HepG2 (cell line): ENCODE measurements around the gene GSTT2. TPM values are rescaled to one million over a fixed set of nuclear protein-coding genes. Genes with fewer than 3 reads are reported as not detected.

Experiments
- ATAC-seq: fragments of 200-7000 bp; cut with Tn5 transposase; 3 replicates; pipeline ENCODE4 v1.9.1; 2020; ENCODE audit warnings: mild to moderate bottlenecking, moderate library complexity
- BruUV-seq: library from RNA; stranded (reverse); fragments of 400-500 nt; replicated peaks from 2 replicates; lab custom pipeline; 2021; lab: Mats Ljungman, UMichigan
- CTCF ChIA-PET: fragments of 300-600 bp; formaldehyde crosslinking; extraction: SDS; loops from one replicate; lab custom pipeline; 2021; ENCODE audit warnings: low total read pairs, inconsistent platforms, low intra/inter-chr PET ratio; lab: Yijun Ruan, JAX
- POLR2A ChIA-PET: fragments of 350-600 bp; sonication (Branson Sonifier 250); formaldehyde crosslinking; loops from one replicate; lab custom pipeline; 2020; ENCODE audit warnings: antibody characterized with exemption, inconsistent platforms; lab: Yijun Ruan, JAX
- DNase-seq: peaks from one replicate; pipeline ENCODE4 v3.0.0-alpha.2; 2015; ENCODE audit warnings: low spot score
- FAIRE-seq: peaks from 3 replicates; lab custom pipeline; 2011; peaks lifted over from hg19 to GRCh38; lab: Jason Lieb, UNC
- H2AFZ ChIP-seq: one replicate; pipeline ENCODE4 v1.6.1; 2011; ENCODE audit warnings: low read length, inconsistent platforms
- H3K27ac ChIP-seq: fragments of 300-600 bp; 3 replicates; pipeline ENCODE4 v1.8.0; 2011; ENCODE audit warnings: mixed run types, mild to moderate bottlenecking, mixed read lengths, low read length, inconsistent platforms; ENCODE audit not compliant: insufficient read depth; ENCODE audit errors: extremely low read length
- H3K27me3 ChIP-seq, 2 experiments: fragments of 200-600 bp in 1 of 2; 2 replicates in 1 of 2; 3 replicates in 1 of 2; pipeline versions ENCODE4 v1.6.0 to v1.8.0; 2011; ENCODE audit warnings: low read length in 2 of 2, mild to moderate bottlenecking in 2 of 2, moderate library complexity in 2 of 2, inconsistent platforms in 1 of 2; ENCODE audit not compliant: insufficient read depth in 2 of 2, control insufficient read depth in 1 of 2
- H3K36me3 ChIP-seq, 2 experiments: fragments of 200-600 bp in 1 of 2; replicated peaks in 1 of 2; 2 replicates in 1 of 2; 3 replicates in 1 of 2; pipeline versions ENCODE4 v1.5.1 to v1.8.0; 2011; ENCODE audit warnings: low read length in 2 of 2, inconsistent platforms in 1 of 2; ENCODE audit not compliant: insufficient read depth in 2 of 2, control insufficient read depth in 1 of 2
- H3K4me1 ChIP-seq: 2 replicates; pipeline ENCODE4 v1.5.1; 2012; ENCODE audit warnings: low read length, inconsistent platforms; ENCODE audit not compliant: insufficient read depth
- H3K4me2 ChIP-seq: 2 replicates; pipeline ENCODE4 v1.6.0; 2011; ENCODE audit warnings: low read depth, low read length, inconsistent platforms
- H3K4me3 ChIP-seq, 3 experiments: fragments of 200-600 bp in 1 of 3; sonication (generic), shearing (Covaris generic) in 1 of 3; replicated peaks in 1 of 3; 2 replicates each; pipeline ENCODE4 v1.5.1; 2011 to 2016; ENCODE audit warnings: low read length in 3 of 3, inconsistent platforms in 2 of 3, low read depth in 2 of 3, mild to moderate bottlenecking in 2 of 3, control low read depth in 1 of 3, mixed read lengths in 1 of 3; ENCODE audit not compliant: insufficient read depth in 1 of 3
- H3K79me2 ChIP-seq: one replicate; pipeline ENCODE4 v1.6.1; 2011; ENCODE audit warnings: low read length, inconsistent platforms; ENCODE audit not compliant: insufficient read depth
- H3K9ac ChIP-seq: 2 replicates; pipeline ENCODE4 v1.6.0; 2011; ENCODE audit warnings: mild to moderate bottlenecking, low read depth, low read length, inconsistent platforms; ENCODE audit not compliant: insufficient read depth
- H3K9me3 ChIP-seq: 2 replicates; pipeline ENCODE4 v1.5.1; 2012; ENCODE audit warnings: mild to moderate bottlenecking, low read length
- H4K20me1 ChIP-seq: 2 replicates; pipeline ENCODE4 v1.6.0; 2011; ENCODE audit warnings: inconsistent platforms, mild to moderate bottlenecking, low read length, moderate library complexity; ENCODE audit not compliant: insufficient read depth
- ARNT2 ChIP-seq: sonication (generic); formaldehyde crosslinking; IDR thresholded peaks from 2 replicates; pipeline ENCODE4 v1.8.0; 2022; ENCODE audit warnings: mild to moderate bottlenecking, low read depth, missing genetic modification reagents, moderate library complexity
- FIP1L1 ChIP-seq: fragments of 200-400 bp; formaldehyde crosslinking; IDR thresholded peaks from 2 replicates; pipeline ENCODE4 v1.6.1; 2018; ENCODE audit warnings: low read depth, mild to moderate bottlenecking, low read length, moderate library complexity, borderline replicate concordance; ENCODE audit not compliant: insufficient read depth
- FOXK1 ChIP-seq: sonication (generic); formaldehyde crosslinking; IDR thresholded peaks from 2 replicates; pipeline ENCODE4 v1.4.0; 2020; ENCODE audit warnings: low read depth, missing genetic modification reagents, borderline replicate concordance
- MLLT10 ChIP-seq: sonication (generic); formaldehyde crosslinking; IDR thresholded peaks from 2 replicates; pipeline ENCODE4 v1.4.0; 2020; ENCODE audit warnings: missing genetic modification reagents
- NR2F2 ChIP-seq: IDR thresholded peaks from 2 replicates; pipeline ENCODE4 v1.6.1; 2012; ENCODE audit warnings: low read depth, inconsistent platforms, borderline replicate concordance
- PAX8 ChIP-seq: sonication (generic); formaldehyde crosslinking; IDR thresholded peaks from 2 replicates; pipeline ENCODE4 v1.8.0; 2022; ENCODE audit warnings: mild to moderate bottlenecking, missing genetic modification reagents, borderline replicate concordance
- RFXANK ChIP-seq: IDR thresholded peaks from 2 replicates; pipeline ENCODE4 v1.6.1; 2016
- SKI ChIP-seq: fragments of 450-650 bp; IDR thresholded peaks from one replicate; pipeline ENCODE4 v1.6.1; 2018; ENCODE audit warnings: mild to moderate bottlenecking; ENCODE audit not compliant: partially characterized antibody
- WIZ ChIP-seq: sonication (generic); formaldehyde crosslinking; IDR thresholded peaks from 2 replicates; pipeline ENCODE4 v1.5.1; 2020; ENCODE audit warnings: mild to moderate bottlenecking, missing genetic modification reagents
- ZNF207 ChIP-seq: fragments of 450-650 bp; IDR thresholded peaks from 2 replicates; pipeline ENCODE4 v1.6.1; 2016; ENCODE audit warnings: antibody characterized with exemption, borderline replicate concordance
- ZNF282 ChIP-seq: fragments of 450-650 bp; IDR thresholded peaks from 2 replicates; pipeline ENCODE4 v1.6.1; 2018; ENCODE audit not compliant: partially characterized antibody
- ZNF383 ChIP-seq: sonication (generic); formaldehyde crosslinking; IDR thresholded peaks from 2 replicates; pipeline ENCODE4 v1.4.0; 2020; ENCODE audit warnings: missing genetic modification reagents, mild to moderate bottlenecking, borderline replicate concordance
- ZNF674 ChIP-seq: sonication (generic); formaldehyde crosslinking; IDR thresholded peaks from 2 replicates; pipeline ENCODE4 v1.5.0; 2020; ENCODE audit warnings: low read depth, mild to moderate bottlenecking, missing genetic modification reagents
- ZNF75D ChIP-seq: sonication (generic); formaldehyde crosslinking; IDR thresholded peaks from 2 replicates; pipeline ENCODE4 v1.8.1; 2023; ENCODE audit warnings: missing genetic modification reagents, mild to moderate bottlenecking, borderline replicate concordance
- ZSCAN29 ChIP-seq: sonication (generic); formaldehyde crosslinking; conservative IDR thresholded peaks from 2 replicates; pipeline ENCODE4 v1.4.0; 2020; ENCODE audit warnings: mild to moderate bottlenecking, missing genetic modification reagents
- WGBS: methylation state at CpG from one replicate; pipeline ENCODE4 v1.1.6; 2017; ENCODE audit warnings: low lambda C conversion rate; 5-methylcytosine and 5-hydroxymethylcytosine counted together
- in situ Hi-C: cut with HindIII; loops from 2 replicates; pipeline ENCODE4 v1.10.0; 2017; ENCODE audit warnings: low pct_unique_long_range_greater_than_20kb; ENCODE audit not compliant: extremely low pct_ligation_motif_present
- intact Hi-C: fragments of 100-400 bp; cut with micrococcal nuclease; formaldehyde crosslinking; loops from one replicate; pipeline ENCODE4 v1.10.0; 2022; ENCODE audit not compliant: unreplicated experiment
- polyA plus RNA-seq, 8 experiments: library from polyadenylated mRNA; depleted of rRNA in 3 of 8; stranded (reverse) in 7 of 8; unstranded in 1 of 8; fragments of >200 nt; fragmentation: Illumina TruSeq in 4 of 8; extraction: Trizol in 4 of 8; gene quantifications; 2 replicates each; pipeline versions ENCODE4 v1.2.1 to v1.2.3, GENCODE V29; 2011 to 2016; ENCODE audit warnings: low read depth in 4 of 8, missing spikeins in 1 of 8, mixed read lengths in 1 of 8; ENCODE audit not compliant: insufficient read depth in 1 of 8
- total RNA-seq, 5 experiments: library from RNA; depleted of rRNA; stranded (reverse); fragments of >200 nt; fragmentation: Illumina TruSeq; extraction: Trizol; gene quantifications; 2 replicates each; pipeline ENCODE4 v1.2.3, GENCODE V29; 2016; ENCODE audit warnings: low read depth in 1 of 5
- TF ChIP-seq, protein P1 (sequence below): sonication (generic); formaldehyde crosslinking; IDR thresholded peaks from 2 replicates; pipeline ENCODE4 v1.8.0; 2022; ENCODE audit warnings: mild to moderate bottlenecking, missing genetic modification reagents, borderline replicate concordance
- TF ChIP-seq, protein P2 (sequence below): IDR thresholded peaks from 2 replicates; pipeline ENCODE4 v1.6.1; 2016; ENCODE audit warnings: low read depth
- TF ChIP-seq, protein P3 (sequence below): sonication (generic); formaldehyde crosslinking; IDR thresholded peaks from 2 replicates; pipeline ENCODE4 v1.8.0; 2022; ENCODE audit warnings: missing genetic modification reagents, mild to moderate bottlenecking, moderate library complexity, borderline replicate concordance
- TF ChIP-seq, protein P4 (sequence below): sonication (generic); formaldehyde crosslinking; conservative IDR thresholded peaks from 2 replicates; pipeline ENCODE4 v1.4.0; 2020; ENCODE audit warnings: missing genetic modification reagents

The GSTT2 gene
- total and polyA plus RNA-seq, 2 of the 13 experiments (the other 11 are each of a cell fraction or from before 2014, with no cell fraction given): not detected

DNA sequence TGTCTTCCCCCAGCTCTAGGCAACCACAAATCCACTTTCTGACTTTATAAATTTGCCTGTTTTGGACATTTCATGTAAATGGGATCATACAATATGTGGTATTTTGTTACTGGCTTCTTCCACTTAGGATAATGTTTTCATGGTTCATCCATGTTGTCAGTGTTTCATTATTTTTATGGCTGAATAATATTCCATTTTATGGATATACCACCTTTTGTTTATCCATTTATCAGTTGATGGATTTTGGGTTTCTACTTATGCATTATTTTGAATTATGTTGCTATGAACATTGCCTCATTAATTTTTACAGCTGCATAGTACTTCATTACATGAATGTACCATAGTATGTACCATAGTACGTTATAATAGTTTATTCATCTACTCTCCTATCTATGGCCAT is 36.2 kb downstream of the GSTT2 start:
- no peak overlapping the region for H2AFZ ChIP-seq
- H3K9me3 ChIP-seq: no peaks in the 10 kb centered on the region
- no TSS peak for BruUV-seq
- intact Hi-C loops (no loop called here), in situ Hi-C loops (no loop called here)
- 98% methylated on average over 1 of the region's 1 CpG for WGBS
- ChIA-PET CTCF (no interaction called here), POLR2A (no interaction called here)
- H3K9ac ChIP-seq: no peak overlapping the region
- no peak overlapping the region for H3K4me3 ChIP-seq
- no peak overlapping the region for H3K27ac ChIP-seq
- no peak overlapping the region for H3K4me2 ChIP-seq
- peaks cover 0 to 10% of the 10 kb centered on the region in 2 experiments; a peak in 3 of 5 replicates for H3K36me3 ChIP-seq
- peaks cover 29% of the 10 kb centered on the region for H3K4me1 ChIP-seq
- FAIRE-seq: no peak
- ATAC-seq: no peak
- H4K20me1 ChIP-seq: no peaks in the 10 kb centered on the region; the same call in 1 of the 2 replicates
- peaks cover 88% of the 10 kb centered on the region for H3K79me2 ChIP-seq
- H3K27me3 ChIP-seq: no peaks in the 10 kb centered on the region; a peak in 1 of 5 replicates
- no peak for DNase-seq
- TF ChIP-seq WIZ (no peak), ZNF674 (CRISPR knock-in tag) (no peak), FIP1L1 (no peak), ZNF75D (CRISPR knock-in tag) (no peak), MLLT10 (CRISPR knock-in tag) (no peak), ZNF383 (no peak), ZNF207 (no peak), ZNF282 (no peak), PAX8 (CRISPR knock-in tag) (no peak), FOXK1 (CRISPR knock-in tag) (no peak), SKI (no peak), ARNT2 (CRISPR knock-in tag) (no peak), NR2F2 (no peak), RFXANK (no peak), ZSCAN29 (CRISPR knock-in tag) (no peak)
- TF ChIP-seq, protein P1, sequence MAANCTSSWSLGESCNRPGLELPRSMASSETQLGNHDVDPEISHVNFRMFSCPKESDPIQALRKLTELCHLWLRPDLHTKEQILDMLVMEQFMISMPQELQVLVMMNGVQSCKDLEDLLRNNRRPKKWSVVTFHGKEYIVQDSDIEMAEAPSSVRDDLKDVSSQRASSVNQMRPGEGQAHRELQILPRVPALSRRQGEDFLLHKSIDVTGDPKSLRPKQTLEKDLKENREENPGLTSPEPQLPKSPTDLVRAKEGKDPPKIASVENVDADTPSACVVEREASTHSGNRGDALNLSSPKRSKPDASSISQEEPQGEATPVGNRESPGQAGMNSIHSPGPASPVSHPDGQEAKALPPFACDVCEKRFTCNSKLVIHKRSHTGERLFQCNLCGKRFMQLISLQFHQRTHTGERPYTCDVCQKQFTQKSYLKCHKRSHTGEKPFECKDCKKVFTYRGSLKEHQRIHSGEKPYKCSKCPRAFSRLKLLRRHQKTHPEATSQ (CRISPR knock-in tag): no peak
- TF ChIP-seq, protein P2, sequence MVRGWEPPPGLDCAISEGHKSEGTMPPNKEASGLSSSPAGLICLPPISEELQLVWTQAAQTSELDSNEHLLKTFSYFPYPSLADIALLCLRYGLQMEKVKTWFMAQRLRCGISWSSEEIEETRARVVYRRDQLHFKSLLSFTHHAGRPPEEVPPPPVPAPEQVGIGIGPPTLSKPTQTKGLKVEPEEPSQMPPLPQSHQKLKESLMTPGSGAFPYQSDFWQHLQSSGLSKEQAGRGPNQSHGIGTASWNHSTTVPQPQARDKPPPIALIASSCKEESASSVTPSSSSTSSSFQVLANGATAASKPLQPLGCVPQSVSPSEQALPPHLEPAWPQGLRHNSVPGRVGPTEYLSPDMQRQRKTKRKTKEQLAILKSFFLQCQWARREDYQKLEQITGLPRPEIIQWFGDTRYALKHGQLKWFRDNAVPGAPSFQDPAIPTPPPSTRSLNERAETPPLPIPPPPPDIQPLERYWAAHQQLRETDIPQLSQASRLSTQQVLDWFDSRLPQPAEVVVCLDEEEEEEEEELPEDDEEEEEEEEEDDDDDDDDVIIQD (CRISPR knock-in tag): no peak
- TF ChIP-seq, protein P3, sequence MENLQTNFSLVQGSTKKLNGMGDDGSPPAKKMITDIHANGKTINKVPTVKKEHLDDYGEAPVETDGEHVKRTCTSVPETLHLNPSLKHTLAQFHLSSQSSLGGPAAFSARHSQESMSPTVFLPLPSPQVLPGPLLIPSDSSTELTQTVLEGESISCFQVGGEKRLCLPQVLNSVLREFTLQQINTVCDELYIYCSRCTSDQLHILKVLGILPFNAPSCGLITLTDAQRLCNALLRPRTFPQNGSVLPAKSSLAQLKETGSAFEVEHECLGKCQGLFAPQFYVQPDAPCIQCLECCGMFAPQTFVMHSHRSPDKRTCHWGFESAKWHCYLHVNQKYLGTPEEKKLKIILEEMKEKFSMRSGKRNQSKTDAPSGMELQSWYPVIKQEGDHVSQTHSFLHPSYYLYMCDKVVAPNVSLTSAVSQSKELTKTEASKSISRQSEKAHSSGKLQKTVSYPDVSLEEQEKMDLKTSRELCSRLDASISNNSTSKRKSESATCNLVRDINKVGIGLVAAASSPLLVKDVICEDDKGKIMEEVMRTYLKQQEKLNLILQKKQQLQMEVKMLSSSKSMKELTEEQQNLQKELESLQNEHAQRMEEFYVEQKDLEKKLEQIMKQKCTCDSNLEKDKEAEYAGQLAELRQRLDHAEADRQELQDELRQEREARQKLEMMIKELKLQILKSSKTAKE (CRISPR knock-in tag): no peak
- TF ChIP-seq, protein P4, sequence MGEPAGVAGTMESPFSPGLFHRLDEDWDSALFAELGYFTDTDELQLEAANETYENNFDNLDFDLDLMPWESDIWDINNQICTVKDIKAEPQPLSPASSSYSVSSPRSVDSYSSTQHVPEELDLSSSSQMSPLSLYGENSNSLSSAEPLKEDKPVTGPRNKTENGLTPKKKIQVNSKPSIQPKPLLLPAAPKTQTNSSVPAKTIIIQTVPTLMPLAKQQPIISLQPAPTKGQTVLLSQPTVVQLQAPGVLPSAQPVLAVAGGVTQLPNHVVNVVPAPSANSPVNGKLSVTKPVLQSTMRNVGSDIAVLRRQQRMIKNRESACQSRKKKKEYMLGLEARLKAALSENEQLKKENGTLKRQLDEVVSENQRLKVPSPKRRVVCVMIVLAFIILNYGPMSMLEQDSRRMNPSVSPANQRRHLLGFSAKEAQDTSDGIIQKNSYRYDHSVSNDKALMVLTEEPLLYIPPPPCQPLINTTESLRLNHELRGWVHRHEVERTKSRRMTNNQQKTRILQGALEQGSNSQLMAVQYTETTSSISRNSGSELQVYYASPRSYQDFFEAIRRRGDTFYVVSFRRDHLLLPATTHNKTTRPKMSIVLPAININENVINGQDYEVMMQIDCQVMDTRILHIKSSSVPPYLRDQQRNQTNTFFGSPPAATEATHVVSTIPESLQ (CRISPR knock-in tag): no peak
